Kidney (tissue), 14 donors: ENCODE results near the gene PDYN. TPM values are rescaled to one million over a fixed set of nuclear protein-coding genes. Genes with fewer than 3 reads are reported as not detected.

Experiments used
- DNase-seq, 5 donors: peaks; one replicate each; pipeline ENCODE4 v3.0.0-alpha.2; 2013 to 2020
- FAIRE-seq: peaks from 2 replicates; lab custom pipeline; 2012; peaks lifted over from hg19 to GRCh38; lab: Jason Lieb, UNC
- H3K27ac ChIP-seq, 2 donors: one replicate each; pipeline ENCODE4 v1.7.0; 2013; ENCODE audit warnings: low read depth in 2 of 2, low read length in 2 of 2, inconsistent platforms in 1 of 2
- H3K27me3 ChIP-seq: one replicate; pipeline ENCODE4 v1.7.1; 2013; ENCODE audit warnings: low read length, inconsistent platforms; ENCODE audit not compliant: control insufficient read depth, insufficient read depth
- H3K36me3 ChIP-seq, 3 donors: one replicate each; pipeline versions ENCODE4 v1.7.0 to v1.7.1; 2013; ENCODE audit warnings: low read length in 3 of 3, control low read depth in 1 of 3, inconsistent platforms in 1 of 3; ENCODE audit not compliant: insufficient read depth in 3 of 3, control insufficient read depth in 2 of 3
- H3K4me1 ChIP-seq, 3 donors: one replicate each; pipeline versions ENCODE4 v1.7.0 to v1.7.1; 2013; ENCODE audit warnings: low read length in 3 of 3, inconsistent platforms in 1 of 3, low read depth in 1 of 3; ENCODE audit not compliant: control insufficient read depth in 2 of 3, insufficient read depth in 2 of 3
- H3K4me3 ChIP-seq, 3 donors: one replicate each; pipeline versions ENCODE4 v1.7.0 to v1.8.1; 2013; ENCODE audit warnings: low read length in 3 of 3, control low read depth in 1 of 3, inconsistent platforms in 1 of 3
- H3K9ac ChIP-seq, 3 donors: one replicate each; pipeline versions ENCODE4 v1.7.0 to v1.7.1; 2013; ENCODE audit warnings: low read length in 3 of 3, control low read depth in 1 of 3, inconsistent platforms in 1 of 3
- H3K9me3 ChIP-seq, 3 donors: one replicate each; pipeline versions ENCODE4 v1.7.0 to v1.7.1; 2013; ENCODE audit warnings: low read length in 3 of 3, control low read depth in 1 of 3, inconsistent platforms in 1 of 3; ENCODE audit not compliant: control insufficient read depth in 2 of 3, insufficient read depth in 1 of 3
- intact Hi-C: fragments of 100-400 bp; cut with DNase I; formaldehyde crosslinking; loops from one replicate; pipeline ENCODE4 v1.11.1; 2022
- polyA plus RNA-seq: library from polyadenylated mRNA; stranded (reverse); fragments of 350-450 nt; fragmentation: Illumina TruSeq; extraction: RNeasy Lipid Tissue Mini Kit (QIAGEN cat#74804); gene quantifications from one replicate; pipeline ENCODE4 v1.2.3, GENCODE V29; 2014; ENCODE audit warnings: low read depth, low replicate concordance; ENCODE audit not compliant: insufficient read depth
- total RNA-seq: library from RNA; stranded (reverse); fragmentation: NEBNext Ultra II Directional; extraction: Animal tissue kit (Norgen Biotek cat#: 25700); gene quantifications from one replicate; pipeline ENCODE4 v1.2.1, GENCODE V29; 2021
- TF ChIP-seq, protein P1 (sequence below): IDR thresholded peaks from 3 replicates; pipeline ENCODE4 v1.5.1; 2012; ENCODE audit warnings: mild to moderate bottlenecking, moderate library complexity, borderline replicate concordance; ENCODE audit not compliant: insufficient read depth; ENCODE audit errors: extremely low read depth
- donor health status: control.
- donor health status: control.
- donor health status: control.
- donor health status: control.
- donor health status: control.
- donor health status: DM: yes; HTN: yes; CAD: no.
- donor health status: Normal renal cell carcinoma (clear cell type).

The PDYN gene
- total and polyA plus RNA-seq, 2 donors from 2014 or later, result not detected

DNA sequence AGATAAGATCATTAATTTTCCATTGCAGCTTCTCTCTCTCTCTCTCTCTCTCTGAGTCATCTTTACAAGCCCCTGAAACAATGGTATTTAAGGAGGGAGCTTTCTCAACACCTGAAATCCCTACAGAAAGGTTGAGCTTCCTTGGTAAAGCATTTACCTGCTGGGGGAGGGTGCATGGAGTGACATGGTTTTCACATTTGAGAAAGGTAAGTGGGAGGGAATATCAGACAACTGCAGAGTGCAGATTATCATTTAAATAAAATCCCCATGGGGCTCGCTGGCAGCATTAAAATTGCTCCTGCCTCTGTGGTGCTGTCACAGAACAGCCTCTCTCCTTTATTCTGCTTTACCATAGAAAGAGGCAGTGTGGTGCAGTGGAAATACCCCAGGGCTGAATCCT lies 10.3 kb upstream of the PDYN start:
- FAIRE-seq (no peak), DNase-seq (no peak)
- Histone ChIP-seq H3K36me3 (no peaks in the 10 kb centered on the region), H3K9ac (no peak overlapping the region), H3K4me1 (no peaks in the 10 kb centered on the region), H3K9me3 (no peaks in the 10 kb centered on the region), H3K4me3 (no peak overlapping the region), H3K27ac (no peak overlapping the region), H3K27me3 (no peaks in the 10 kb centered on the region)
- TF ChIP-seq, protein P1, sequence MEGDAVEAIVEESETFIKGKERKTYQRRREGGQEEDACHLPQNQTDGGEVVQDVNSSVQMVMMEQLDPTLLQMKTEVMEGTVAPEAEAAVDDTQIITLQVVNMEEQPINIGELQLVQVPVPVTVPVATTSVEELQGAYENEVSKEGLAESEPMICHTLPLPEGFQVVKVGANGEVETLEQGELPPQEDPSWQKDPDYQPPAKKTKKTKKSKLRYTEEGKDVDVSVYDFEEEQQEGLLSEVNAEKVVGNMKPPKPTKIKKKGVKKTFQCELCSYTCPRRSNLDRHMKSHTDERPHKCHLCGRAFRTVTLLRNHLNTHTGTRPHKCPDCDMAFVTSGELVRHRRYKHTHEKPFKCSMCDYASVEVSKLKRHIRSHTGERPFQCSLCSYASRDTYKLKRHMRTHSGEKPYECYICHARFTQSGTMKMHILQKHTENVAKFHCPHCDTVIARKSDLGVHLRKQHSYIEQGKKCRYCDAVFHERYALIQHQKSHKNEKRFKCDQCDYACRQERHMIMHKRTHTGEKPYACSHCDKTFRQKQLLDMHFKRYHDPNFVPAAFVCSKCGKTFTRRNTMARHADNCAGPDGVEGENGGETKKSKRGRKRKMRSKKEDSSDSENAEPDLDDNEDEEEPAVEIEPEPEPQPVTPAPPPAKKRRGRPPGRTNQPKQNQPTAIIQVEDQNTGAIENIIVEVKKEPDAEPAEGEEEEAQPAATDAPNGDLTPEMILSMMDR, result no peak
- intact Hi-C loops, result no loop called here

DNA sequence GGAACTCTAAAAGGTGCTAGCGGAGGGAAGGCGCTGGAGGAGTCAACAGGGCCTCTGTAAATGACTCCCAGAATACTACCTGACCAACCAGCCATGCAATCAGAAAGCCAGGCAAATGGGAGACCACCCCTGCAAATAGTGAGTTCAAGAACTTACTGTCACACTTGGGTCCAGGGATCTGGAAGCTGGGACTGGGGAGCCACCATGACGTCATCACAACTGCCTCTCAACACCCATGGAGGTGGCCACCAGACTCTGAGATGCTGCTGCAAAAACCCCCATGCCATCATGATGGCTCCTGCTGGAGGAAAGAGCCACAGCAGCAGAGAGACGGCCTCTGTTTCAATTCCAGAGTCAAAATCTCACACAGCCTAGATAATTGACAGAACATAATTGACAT lies 8.5 kb upstream of the PDYN start:
- Histone ChIP-seq H3K9ac (no peak overlapping the region), H3K9me3 (no peaks in the 10 kb centered on the region), H3K4me3 (no peak overlapping the region), H3K27me3 (no peaks in the 10 kb centered on the region), H3K36me3 (no peaks in the 10 kb centered on the region), H3K27ac (no peak overlapping the region), H3K4me1 (no peaks in the 10 kb centered on the region)
- TF ChIP-seq, protein P1, result no peak
- DNase-seq (no peak), FAIRE-seq (no peak)
- intact Hi-C loops, result no loop called here

DNA sequence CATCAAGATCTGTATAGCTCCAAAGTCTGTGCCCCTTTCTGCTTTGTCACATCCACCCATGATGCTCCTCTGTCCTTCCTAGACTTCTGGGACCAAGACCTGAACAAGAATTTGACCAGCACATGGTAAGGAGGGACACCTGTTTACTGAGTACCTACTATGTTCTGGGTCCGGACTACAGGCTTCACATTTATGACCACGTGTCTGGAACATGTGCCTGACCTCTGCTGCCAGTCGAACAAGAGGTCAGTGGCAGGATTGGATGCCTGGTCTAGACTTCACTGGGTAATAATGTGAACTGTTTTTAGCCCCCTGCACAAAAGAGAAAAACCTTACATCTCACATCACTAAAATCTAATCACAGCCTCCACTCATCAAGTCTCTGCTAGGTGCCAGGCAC lies 7.3 kb upstream of the PDYN start:
- Histone ChIP-seq H3K9me3 (no peaks in the 10 kb centered on the region), H3K27me3 (no peaks in the 10 kb centered on the region), H3K4me1 (no peaks in the 10 kb centered on the region), H3K9ac (no peak overlapping the region), H3K27ac (no peak overlapping the region), H3K36me3 (no peaks in the 10 kb centered on the region), H3K4me3 (no peak overlapping the region)
- TF ChIP-seq, protein P1, result no peak
- DNase-seq (no peak), FAIRE-seq (no peak)
- intact Hi-C loops, result no loop called here

DNA sequence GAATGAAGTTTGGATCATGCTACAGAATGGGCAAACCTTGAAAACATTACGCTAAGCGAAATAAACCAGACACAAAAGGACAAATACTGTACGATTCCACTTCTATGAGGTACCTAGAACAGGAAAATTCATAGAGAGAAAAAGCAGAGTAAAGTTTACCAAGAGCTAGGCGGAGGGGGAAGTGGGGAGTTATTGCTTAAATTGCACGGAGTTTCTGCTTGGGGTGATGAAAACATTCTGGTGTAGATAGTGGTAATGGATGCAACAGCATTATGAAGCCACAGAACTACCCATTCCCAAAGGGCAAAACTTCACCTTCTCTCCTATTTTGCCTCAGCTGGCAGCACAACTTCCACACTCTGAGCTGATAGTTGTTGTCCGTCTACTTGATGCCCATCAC lies 6.4 kb upstream of the PDYN start:
- H3K9me3 ChIP-seq, result no peaks in the 10 kb centered on the region
- TF ChIP-seq, protein P1, result no peak
- H3K27me3 ChIP-seq, result no peaks in the 10 kb centered on the region
- intact Hi-C loops, result no loop called here
- no peak overlapping the region for H3K4me3 ChIP-seq
- FAIRE-seq, result no peak
- H3K36me3 ChIP-seq, result no peaks in the 10 kb centered on the region
- no peaks in the 10 kb centered on the region for H3K4me1 ChIP-seq
- no peak overlapping the region for H3K9ac ChIP-seq
- DNase-seq, result no peak
- no peak overlapping the region for H3K27ac ChIP-seq
